ENCODE data around the gene SLC2A9.

SLC2A9 gene

GRCh38 chr4:9994246-9994847 is 26.9 kb downstream of the SLC2A9 start:
- TF ChIP-seq CTCF (IDR thresholded peaks at IDR 0.05; ENCODE audit: extremely low read depth, insufficient read depth, missing control alignments): no peak
- DNase-seq (ENCODE audit: low spot score): no peak
- in situ Hi-C loops (cut with MboI; ENCODE audit: low pct_unique_long_range_greater_than_20kb, low sequenced_read_pairs, unreplicated experiment): no loop called here

GRCh38 chr4:9989918-9990635 is 31.2 kb downstream of the SLC2A9 start:
- DNase-seq (ENCODE audit: low spot score): no peak
- no peak for TF ChIP-seq CTCF (IDR thresholded peaks at IDR 0.05; ENCODE audit: extremely low read depth, insufficient read depth, missing control alignments)
- in situ Hi-C loops (cut with MboI; ENCODE audit: low pct_unique_long_range_greater_than_20kb, low sequenced_read_pairs, unreplicated experiment): no loop called here

- TF ChIP-seq CTCF (IDR thresholded peaks at IDR 0.05; ENCODE audit: extremely low read depth, insufficient read depth, missing control alignments): no peak
- no peak for DNase-seq (ENCODE audit: low spot score)
- in situ Hi-C loops (cut with MboI; ENCODE audit: low pct_unique_long_range_greater_than_20kb, low sequenced_read_pairs, unreplicated experiment): no loop called here
Measured at GRCh38 chr4:9988933-9989332, 32.4 kb downstream of the SLC2A9 start.

- in situ Hi-C loops (cut with MboI; ENCODE audit: low pct_unique_long_range_greater_than_20kb, low sequenced_read_pairs, unreplicated experiment): no loop called here
- no peak for DNase-seq (ENCODE audit: low spot score)
- no peak for TF ChIP-seq CTCF (IDR thresholded peaks at IDR 0.05; ENCODE audit: extremely low read depth, insufficient read depth, missing control alignments)
Measured at GRCh38 chr4:9988363-9988749, 32.9 kb downstream of the SLC2A9 start.

- DNase-seq (ENCODE audit: low spot score): no peak
- in situ Hi-C loops (cut with MboI; ENCODE audit: low pct_unique_long_range_greater_than_20kb, low sequenced_read_pairs, unreplicated experiment): no loop called here
- TF ChIP-seq CTCF (IDR thresholded peaks at IDR 0.05; ENCODE audit: extremely low read depth, insufficient read depth, missing control alignments): no peak
Measured at GRCh38 chr4:9987749-9988362, 33.4 kb downstream of the SLC2A9 start.

GRCh38 chr4:9984621-9985020 is 36.7 kb downstream of the SLC2A9 start:
- no peak for DNase-seq (ENCODE audit: low spot score)
- in situ Hi-C loops (cut with MboI; ENCODE audit: low pct_unique_long_range_greater_than_20kb, low sequenced_read_pairs, unreplicated experiment): no loop called here
- TF ChIP-seq CTCF (IDR thresholded peaks at IDR 0.05; ENCODE audit: extremely low read depth, insufficient read depth, missing control alignments): no peak
